ENCODE data around the gene RNF38.

DNA sequence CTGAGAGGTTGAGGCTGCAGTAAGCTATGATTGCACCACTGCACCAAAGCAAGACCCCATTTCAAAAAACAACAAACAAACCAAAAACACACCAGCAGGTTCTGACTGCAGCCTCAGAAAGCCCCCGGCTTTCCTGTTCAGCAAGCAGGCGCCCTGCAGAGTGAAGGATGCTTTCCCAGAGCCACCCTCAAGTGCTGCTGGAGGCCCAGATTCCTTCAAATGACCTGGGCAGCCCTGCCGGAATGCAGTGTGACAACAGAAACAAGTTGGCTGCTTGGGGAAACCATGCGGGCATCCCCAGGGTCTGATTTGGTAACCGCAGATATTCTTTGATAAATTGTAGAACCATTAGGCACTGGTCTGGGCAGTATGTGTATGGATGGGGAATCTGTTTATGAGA is 106.2 kb downstream of the RNF38 start:
- TF ChIP-seq, protein P1, sequence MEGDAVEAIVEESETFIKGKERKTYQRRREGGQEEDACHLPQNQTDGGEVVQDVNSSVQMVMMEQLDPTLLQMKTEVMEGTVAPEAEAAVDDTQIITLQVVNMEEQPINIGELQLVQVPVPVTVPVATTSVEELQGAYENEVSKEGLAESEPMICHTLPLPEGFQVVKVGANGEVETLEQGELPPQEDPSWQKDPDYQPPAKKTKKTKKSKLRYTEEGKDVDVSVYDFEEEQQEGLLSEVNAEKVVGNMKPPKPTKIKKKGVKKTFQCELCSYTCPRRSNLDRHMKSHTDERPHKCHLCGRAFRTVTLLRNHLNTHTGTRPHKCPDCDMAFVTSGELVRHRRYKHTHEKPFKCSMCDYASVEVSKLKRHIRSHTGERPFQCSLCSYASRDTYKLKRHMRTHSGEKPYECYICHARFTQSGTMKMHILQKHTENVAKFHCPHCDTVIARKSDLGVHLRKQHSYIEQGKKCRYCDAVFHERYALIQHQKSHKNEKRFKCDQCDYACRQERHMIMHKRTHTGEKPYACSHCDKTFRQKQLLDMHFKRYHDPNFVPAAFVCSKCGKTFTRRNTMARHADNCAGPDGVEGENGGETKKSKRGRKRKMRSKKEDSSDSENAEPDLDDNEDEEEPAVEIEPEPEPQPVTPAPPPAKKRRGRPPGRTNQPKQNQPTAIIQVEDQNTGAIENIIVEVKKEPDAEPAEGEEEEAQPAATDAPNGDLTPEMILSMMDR (conservative IDR thresholded peaks at IDR 0.05; ENCODE audit: low read length): no peak
- no peak for TF ChIP-seq EZH2phosphoT487 (IDR thresholded peaks at IDR 0.05; ENCODE audit: borderline replicate concordance, low read depth, low read length)
